Natural killer cell (primary cell): ENCODE results near the gene LENG9. TPM values are rescaled to one million over a fixed set of nuclear protein-coding genes. Genes with fewer than 3 reads are reported as not detected.

Source experiments
- ATAC-seq, 3 donors: fragments of 150-1000 bp in 2 of 3; fragments of 200-7000 bp in 1 of 3; cut with Tn5 transposase; 1 replicate in 1 of 3; 2 replicates in 2 of 3; pipeline ENCODE4 v1.10.0; 2021; ENCODE audit warnings: mild to moderate bottlenecking in 2 of 3, moderate library complexity in 2 of 3
- DNase-seq, 2 donors: peaks; one replicate each; pipeline versions ENCODE4 v3.0.0 to v3.0.0-alpha.2; 2013 to 2021; ENCODE audit warnings: mixed read lengths in 1 of 2
- H3K27ac ChIP-seq: one replicate; pipeline ENCODE4 v1.5.1; 2013; ENCODE audit warnings: mild to moderate bottlenecking, low read length
- H3K27me3 ChIP-seq: one replicate; pipeline ENCODE4 v1.6.1; 2013; ENCODE audit warnings: low read length; ENCODE audit not compliant: control insufficient read depth, insufficient read depth
- H3K36me3 ChIP-seq: one replicate; pipeline ENCODE4 v1.6.1; 2013; ENCODE audit warnings: low read length; ENCODE audit not compliant: control insufficient read depth, insufficient read depth
- H3K4me1 ChIP-seq: one replicate; pipeline ENCODE4 v1.6.1; 2013; ENCODE audit warnings: low read length; ENCODE audit not compliant: control insufficient read depth, insufficient read depth
- H3K4me3 ChIP-seq: one replicate; pipeline ENCODE4 v1.5.1; 2013; ENCODE audit warnings: low read length
- H3K9me3 ChIP-seq: one replicate; pipeline ENCODE4 v1.6.1; 2013; ENCODE audit warnings: low read length; ENCODE audit not compliant: control insufficient read depth, insufficient read depth
- H3K27ac Mint-ChIP-seq, 2 donors: one replicate each; pipeline ENCODE4 v1.8.0; 2022; ENCODE audit warnings: mild to moderate bottlenecking in 2 of 2, mixed read lengths in 2 of 2, moderate library complexity in 1 of 2
- H3K27me3 Mint-ChIP-seq, 2 donors: one replicate each; pipeline ENCODE4 v1.8.0; 2022; ENCODE audit warnings: low read depth in 2 of 2, mixed read lengths in 2 of 2
- H3K36me3 Mint-ChIP-seq: one replicate; pipeline ENCODE4 v1.8.0; 2022; ENCODE audit warnings: mixed read lengths
- H3K4me1 Mint-ChIP-seq, 2 donors: one replicate each; pipeline ENCODE4 v1.8.0; 2022; ENCODE audit warnings: mixed read lengths in 2 of 2
- H3K4me3 Mint-ChIP-seq: one replicate; pipeline ENCODE4 v1.8.0; 2022; ENCODE audit warnings: mild to moderate bottlenecking, moderate library complexity, mixed read lengths
- H3K9me3 Mint-ChIP-seq, 2 donors: one replicate each; pipeline ENCODE4 v1.8.0; 2022; ENCODE audit warnings: mixed read lengths in 2 of 2
- WGBS: methylation state at CpG from one replicate; pipeline ENCODE4 v1.1.7; 2013; ENCODE audit warnings: missing lambda C conversion rate; ENCODE audit not compliant: insufficient coverage; 5-methylcytosine and 5-hydroxymethylcytosine counted together
- intact Hi-C: fragments of 100-400 bp; cut with micrococcal nuclease; formaldehyde crosslinking; loops from one replicate; pipeline ENCODE4 v1.14.2; 2022
- total RNA-seq, 4 donors: library from RNA; stranded (reverse); fragments of 120-200 nt in 1 of 4; gene quantifications; one replicate each; pipeline versions ENCODE4 v1.2.3 to v1.2.4, GENCODE V29; 2013 to 2022
- TF ChIP-seq, protein P1 (sequence below): fragments of 200-600 bp; IDR thresholded peaks from one replicate; pipeline ENCODE4 v1.8.0; 2022; ENCODE audit warnings: antibody characterized with exemption

LENG9 gene
- total RNA-seq, 3 donors from 2014 or later (not counting 1 experiment from before 2014, with no cell fraction given): 3.2 to 5.6 (median 4.3) TPM

DNA sequence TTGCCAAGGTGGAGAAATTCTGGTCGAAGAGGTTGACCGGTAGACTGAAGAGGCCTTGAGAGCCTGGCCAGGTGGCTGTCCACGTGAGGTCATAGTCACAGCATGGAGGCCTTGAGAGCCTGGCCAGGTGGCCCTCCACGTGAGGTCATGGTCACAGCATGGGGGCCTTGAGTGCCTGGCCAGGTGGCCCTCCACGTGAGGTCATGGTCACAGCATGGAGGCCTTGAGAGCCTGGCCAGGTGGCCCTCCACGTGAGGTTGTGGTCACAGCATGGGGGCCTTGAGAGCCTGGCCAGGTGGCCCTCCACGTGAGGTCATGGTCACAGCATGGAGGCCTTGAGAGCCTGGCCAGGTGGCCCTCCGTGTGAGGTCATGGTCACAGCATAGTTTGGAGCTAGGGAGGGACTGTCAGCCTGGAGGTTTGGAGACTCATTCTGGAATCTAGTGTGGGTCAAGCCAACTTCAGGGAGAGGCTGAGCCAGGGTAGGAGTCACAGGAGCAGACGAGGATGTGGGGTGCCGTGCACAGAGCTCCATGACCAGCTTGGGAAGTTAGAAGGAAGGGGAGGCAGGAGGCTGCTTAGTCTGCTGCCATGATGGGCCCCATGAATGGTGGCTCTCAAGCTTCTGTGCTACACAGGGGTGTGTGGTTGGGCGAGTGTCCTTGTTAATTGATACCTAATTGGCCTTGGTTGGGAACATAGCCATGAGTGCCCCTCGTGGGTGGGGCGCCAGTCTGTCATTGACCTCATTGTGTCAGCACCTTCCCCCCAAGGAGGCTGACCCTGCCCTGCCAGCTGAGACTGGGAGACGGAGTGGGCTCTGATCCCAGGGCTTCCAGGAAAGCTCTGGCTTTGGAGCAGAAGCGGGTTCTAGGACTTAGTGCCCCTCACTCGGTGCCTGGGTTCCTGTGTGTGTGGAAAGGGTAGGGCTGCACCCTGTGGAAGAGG is 4.0 kb downstream of the LENG9 start:
- Histone ChIP-seq H3K4me3 (no peak overlapping the region), H3K36me3 (peaks cover 70% of the 10 kb centered on the region), H3K9me3 (no peaks in the 10 kb centered on the region), H3K27ac (no peak overlapping the region), H3K27me3 (no peaks in the 10 kb centered on the region), H3K4me1 (peaks cover 25% of the 10 kb centered on the region)
- intact Hi-C loops: no loop called here
- DNase-seq (peak in 1 of 2 donors; percentile 19), ATAC-seq (no peak)
- H3K9me3 Mint-ChIP-seq: no peaks in the 10 kb centered on the region
- peak overlapping the region; percentile 65 for H3K4me3 Mint-ChIP-seq
- no peaks in the 10 kb centered on the region for H3K27me3 Mint-ChIP-seq
- 88% methylated on average over 16 of the region's 16 CpGs for WGBS
- no peaks in the 10 kb centered on the region for H3K36me3 Mint-ChIP-seq
- H3K4me1 Mint-ChIP-seq: peaks cover 39 to 50% of the 10 kb centered on the region in 2 donors
- H3K27ac Mint-ChIP-seq: peak overlapping the region; percentile 58 to 77
- TF ChIP-seq, protein P1, sequence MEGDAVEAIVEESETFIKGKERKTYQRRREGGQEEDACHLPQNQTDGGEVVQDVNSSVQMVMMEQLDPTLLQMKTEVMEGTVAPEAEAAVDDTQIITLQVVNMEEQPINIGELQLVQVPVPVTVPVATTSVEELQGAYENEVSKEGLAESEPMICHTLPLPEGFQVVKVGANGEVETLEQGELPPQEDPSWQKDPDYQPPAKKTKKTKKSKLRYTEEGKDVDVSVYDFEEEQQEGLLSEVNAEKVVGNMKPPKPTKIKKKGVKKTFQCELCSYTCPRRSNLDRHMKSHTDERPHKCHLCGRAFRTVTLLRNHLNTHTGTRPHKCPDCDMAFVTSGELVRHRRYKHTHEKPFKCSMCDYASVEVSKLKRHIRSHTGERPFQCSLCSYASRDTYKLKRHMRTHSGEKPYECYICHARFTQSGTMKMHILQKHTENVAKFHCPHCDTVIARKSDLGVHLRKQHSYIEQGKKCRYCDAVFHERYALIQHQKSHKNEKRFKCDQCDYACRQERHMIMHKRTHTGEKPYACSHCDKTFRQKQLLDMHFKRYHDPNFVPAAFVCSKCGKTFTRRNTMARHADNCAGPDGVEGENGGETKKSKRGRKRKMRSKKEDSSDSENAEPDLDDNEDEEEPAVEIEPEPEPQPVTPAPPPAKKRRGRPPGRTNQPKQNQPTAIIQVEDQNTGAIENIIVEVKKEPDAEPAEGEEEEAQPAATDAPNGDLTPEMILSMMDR: no peak

DNA sequence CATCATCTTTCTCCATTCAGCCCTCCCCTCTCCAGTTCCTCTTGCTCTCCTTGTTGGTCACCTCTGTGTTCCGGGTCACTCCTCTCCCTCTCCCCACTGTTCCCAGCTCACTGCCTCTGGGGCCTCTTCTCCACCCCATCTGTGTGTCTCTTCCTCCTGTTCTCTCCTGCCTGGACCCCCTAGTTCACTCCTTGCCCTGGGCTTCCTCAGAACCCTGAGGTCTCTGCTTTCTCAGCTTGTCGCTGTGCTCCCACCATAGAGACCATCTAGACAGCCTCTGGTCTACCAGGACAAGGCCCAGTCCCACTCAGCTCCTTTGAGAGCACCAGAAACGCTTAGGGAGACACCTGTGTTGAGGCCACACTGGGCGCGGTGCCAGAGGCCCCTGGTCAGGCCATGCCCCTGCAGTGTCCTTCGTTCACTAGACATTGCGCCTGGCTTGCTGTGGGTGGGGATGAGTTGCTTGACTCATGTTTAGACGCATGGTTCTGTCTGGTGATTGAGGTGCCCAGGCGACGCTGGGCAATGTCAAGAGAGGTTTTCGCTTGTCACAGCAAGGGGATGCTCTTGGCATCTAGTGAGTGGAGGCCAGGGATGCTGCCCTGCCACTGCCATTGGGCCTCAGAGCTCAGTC is 4.8 kb downstream of the LENG9 start:
- ATAC-seq (no peak), DNase-seq (no peak)
- Mint-ChIP-seq H3K4me3 (peak overlapping the region; percentile 58), H3K27ac (peak overlapping the region; percentile 58 to 77), H3K9me3 (no peaks in the 10 kb centered on the region), H3K4me1 (peaks cover 32 to 42% of the 10 kb centered on the region in 2 donors), H3K27me3 (no peaks in the 10 kb centered on the region), H3K36me3 (no peaks in the 10 kb centered on the region)
- 95% methylated on average over 11 of the region's 11 CpGs for WGBS
- H3K4me3 ChIP-seq: no peak overlapping the region
- H3K27me3 ChIP-seq: no peaks in the 10 kb centered on the region
- peaks cover 18% of the 10 kb centered on the region for H3K4me1 ChIP-seq
- H3K27ac ChIP-seq: no peak overlapping the region
- no peaks in the 10 kb centered on the region for H3K9me3 ChIP-seq
- intact Hi-C loops: no loop called here
- TF ChIP-seq, protein P1: no peak
- H3K36me3 ChIP-seq: peaks cover 78% of the 10 kb centered on the region

DNA sequence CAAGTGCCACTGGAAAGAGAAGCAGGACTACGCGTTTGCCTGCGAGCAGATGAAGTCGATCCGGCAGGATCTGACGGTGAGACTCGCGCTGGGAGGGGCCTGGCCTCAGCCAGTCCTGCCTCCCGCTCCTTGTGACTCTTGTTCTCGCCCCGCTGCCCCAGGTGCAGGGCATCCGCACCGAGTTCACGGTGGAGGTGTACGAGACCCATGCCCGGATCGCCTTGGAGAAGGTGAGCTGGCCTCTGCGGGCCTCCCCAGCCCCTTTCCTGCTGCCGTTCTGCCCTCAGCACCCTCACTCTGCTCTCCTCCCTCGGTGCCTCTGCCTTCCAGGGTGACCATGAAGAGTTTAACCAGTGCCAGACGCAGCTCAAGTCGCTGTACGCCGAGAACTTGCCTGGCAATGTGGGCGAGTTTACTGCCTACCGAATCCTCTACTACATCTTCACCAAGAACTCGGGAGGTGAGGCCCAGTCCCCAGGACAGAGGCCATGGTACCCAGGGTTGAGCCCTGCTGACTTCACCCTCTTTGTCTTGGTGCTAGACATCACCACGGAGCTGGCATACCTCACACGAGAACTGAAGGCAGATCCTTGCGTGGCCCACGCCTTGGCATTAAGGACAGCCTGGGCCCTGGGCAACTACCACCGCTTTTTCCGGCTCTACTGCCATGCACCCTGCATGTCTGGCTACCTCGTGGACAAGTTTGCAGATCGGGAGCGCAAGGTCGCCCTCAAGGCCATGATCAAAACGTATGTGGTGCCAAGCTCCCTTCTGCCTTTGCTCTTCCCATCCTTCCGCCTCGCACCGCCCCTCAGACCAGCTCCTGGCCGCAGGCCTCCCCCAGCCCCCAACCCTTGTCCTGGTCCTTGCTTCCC is 5.6 kb downstream of the LENG9 start:
- H3K27ac ChIP-seq: no peak overlapping the region
- H3K4me3 ChIP-seq: no peak overlapping the region
- H3K4me1 ChIP-seq: peaks cover 18% of the 10 kb centered on the region
- no peaks in the 10 kb centered on the region for H3K36me3 Mint-ChIP-seq
- TF ChIP-seq, protein P1: no peak
- 97% methylated on average over 42 of the region's 42 CpGs for WGBS
- no peak for ATAC-seq
- H3K36me3 ChIP-seq: peaks cover 86% of the 10 kb centered on the region
- peaks cover 29 to 45% of the 10 kb centered on the region in 2 donors for H3K4me1 Mint-ChIP-seq
- no peaks in the 10 kb centered on the region for H3K9me3 ChIP-seq
- intact Hi-C loops: no loop called here
- H3K9me3 Mint-ChIP-seq: no peaks in the 10 kb centered on the region
- peak overlapping the region; percentile 58 to 77 for H3K27ac Mint-ChIP-seq
- H3K27me3 Mint-ChIP-seq: no peaks in the 10 kb centered on the region
- peak overlapping the region; percentile 25 for H3K4me3 Mint-ChIP-seq
- no peaks in the 10 kb centered on the region for H3K27me3 ChIP-seq
- DNase-seq: no peak
